Measurements from ENCODE around the gene ATP8A2. TPM values are rescaled to one million over a fixed set of nuclear protein-coding genes. Genes with fewer than 3 reads are reported as not detected.

Gene ATP8A2
- total RNA-seq, 1 donor from 2014 or later = 1.9 TPM

GRCh38 chr13:25910243-25910642 lies 538.5 kb downstream of the ATP8A2 start:
- no peaks in the 10 kb centered on the region for H3K9me3 ChIP-seq
- no peak for DNase-seq
- H3K4me1 ChIP-seq = peaks cover 5% of the 10 kb centered on the region
- no peaks in the 10 kb centered on the region for H3K36me3 ChIP-seq
- no peak for ATAC-seq
- H3K4me3 ChIP-seq = no peak overlapping the region
- intact Hi-C loops (cut with DNase I) = no loop called here
- no peak for TF ChIP-seq CTCF (IDR thresholded peaks at IDR 0.05)
- H3K27me3 ChIP-seq = no peaks in the 10 kb centered on the region
- no peak overlapping the region for H3K27ac ChIP-seq

- TF ChIP-seq CTCF (IDR thresholded peaks at IDR 0.05) = no peak
- no peak overlapping the region for H3K27ac ChIP-seq
- no peaks in the 10 kb centered on the region for H3K36me3 ChIP-seq
- no peaks in the 10 kb centered on the region for H3K9me3 ChIP-seq
- H3K4me3 ChIP-seq = no peak overlapping the region
- H3K4me1 ChIP-seq = no peaks in the 10 kb centered on the region
- intact Hi-C loops (cut with DNase I) = no loop called here
- DNase-seq = no peak
- no peak for ATAC-seq
- no peaks in the 10 kb centered on the region for H3K27me3 ChIP-seq
Measured at GRCh38 chr13:25910991-25911419, 539.2 kb downstream of the ATP8A2 start.

GRCh38 chr13:25912961-25913360 lies 541.2 kb downstream of the ATP8A2 start:
- H3K27ac ChIP-seq = no peak overlapping the region
- no peak for DNase-seq
- no peaks in the 10 kb centered on the region for H3K36me3 ChIP-seq
- no peak for TF ChIP-seq CTCF (IDR thresholded peaks at IDR 0.05)
- H3K4me1 ChIP-seq = no peaks in the 10 kb centered on the region
- no peak overlapping the region for H3K4me3 ChIP-seq
- intact Hi-C loops (cut with DNase I) = no loop called here
- no peaks in the 10 kb centered on the region for H3K27me3 ChIP-seq
- ATAC-seq = no peak
- no peaks in the 10 kb centered on the region for H3K9me3 ChIP-seq

- H3K36me3 ChIP-seq = no peaks in the 10 kb centered on the region
- intact Hi-C loops (cut with DNase I) = no loop called here
- H3K4me1 ChIP-seq = no peaks in the 10 kb centered on the region
- no peak for ATAC-seq
- H3K4me3 ChIP-seq = no peak overlapping the region
- no peak for TF ChIP-seq CTCF (IDR thresholded peaks at IDR 0.05)
- no peaks in the 10 kb centered on the region for H3K27me3 ChIP-seq
- no peak for DNase-seq
- no peak overlapping the region for H3K27ac ChIP-seq
- H3K9me3 ChIP-seq = no peaks in the 10 kb centered on the region
Measured at GRCh38 chr13:25915840-25916518, 544.2 kb downstream of the ATP8A2 start.

GRCh38 chr13:25920277-25920676 lies 548.5 kb downstream of the ATP8A2 start:
- no peak for TF ChIP-seq CTCF (IDR thresholded peaks at IDR 0.05)

GRCh38 chr13:25920931-25921330 lies 549.2 kb downstream of the ATP8A2 start:
- H3K4me3 ChIP-seq = no peak overlapping the region
- no peak for ATAC-seq
- no peaks in the 10 kb centered on the region for H3K4me1 ChIP-seq
- no peak for DNase-seq
- H3K36me3 ChIP-seq = no peaks in the 10 kb centered on the region
- no peaks in the 10 kb centered on the region for H3K9me3 ChIP-seq
- intact Hi-C loops (cut with DNase I) = no loop called here
- no peak for TF ChIP-seq CTCF (IDR thresholded peaks at IDR 0.05)
- H3K27ac ChIP-seq = no peak overlapping the region
- no peaks in the 10 kb centered on the region for H3K27me3 ChIP-seq

More at GRCh38 chr13:25920277-25920676, 548.5 kb downstream of the ATP8A2 start:
- Histone ChIP-seq H3K9me3 (no peaks in the 10 kb centered on the region), H3K27ac (no peak overlapping the region), H3K4me3 (no peak overlapping the region), H3K4me1 (no peaks in the 10 kb centered on the region), H3K36me3 (no peaks in the 10 kb centered on the region), H3K27me3 (no peaks in the 10 kb centered on the region)
- intact Hi-C loops (cut with DNase I) = no loop called here
- ATAC-seq (no peak), DNase-seq (no peak)

Measured in upper lobe of right lung (tissue), 1 donor.